GM21619 (cell line): ENCODE results near the gene GOLGA6L2.
"Not testable (repeated sequence)": the region's sequence is repeated elsewhere in the genome, so short reads cannot be mapped to it uniquely, and the experiment has no call there.

Source experiments
- ATAC-seq: cut with Tn5 transposase; IDR thresholded peaks from one replicate; pipeline ENCODE4 v1.9.1; 2021; ENCODE audit not compliant: unreplicated experiment

Gene GOLGA6L2

GRCh38 chr15:23447107-23447500, at the start of gene GOLGA6L2:
Gene GOLGA6L2 (minus strand): TSS chr15:23447243. CDS start chr15:23447181, 62 bp downstream.
- no peak for ATAC-seq

GRCh38 chr15:23484870-23485269, 37.8 kb upstream of the GOLGA6L2 start:
- no peak for ATAC-seq

- no peak for ATAC-seq
Measured at GRCh38 chr15:23483821-23484299, 36.8 kb upstream of the GOLGA6L2 start.

GRCh38 chr15:23482764-23483489, 35.9 kb upstream of the GOLGA6L2 start:
- ATAC-seq, result no peak

- no peak for ATAC-seq
Measured at GRCh38 chr15:23482228-23482627, 35.2 kb upstream of the GOLGA6L2 start.

GRCh38 chr15:23477920-23478319, 30.9 kb upstream of the GOLGA6L2 start:
- ATAC-seq, result no peak

- no peak for ATAC-seq
Measured at GRCh38 chr15:23472678-23473077, 25.6 kb upstream of the GOLGA6L2 start.

GRCh38 chr15:23472033-23472432, 25.0 kb upstream of the GOLGA6L2 start:
- ATAC-seq, result no peak

- no peak for ATAC-seq
Measured at GRCh38 chr15:23467110-23467600, 20.1 kb upstream of the GOLGA6L2 start.

- no peak for ATAC-seq
Measured at GRCh38 chr15:23457890-23458289, 10.8 kb upstream of the GOLGA6L2 start.

GRCh38 chr15:23446215-23447106, 582 bp downstream of the GOLGA6L2 start:
- no peak for ATAC-seq

GRCh38 chr15:23444269-23444668, 2.8 kb downstream of the GOLGA6L2 start:
- ATAC-seq, result no peak

GRCh38 chr15:23441204-23441603, 5.8 kb downstream of the GOLGA6L2 start:
- ATAC-seq, result no peak

GRCh38 chr15:23440596-23440995, 6.4 kb downstream of the GOLGA6L2 start:
- no peak for ATAC-seq

GRCh38 chr15:23439513-23439912, 7.5 kb downstream of the GOLGA6L2 start:
- ATAC-seq, result no peak

GRCh38 chr15:23438816-23439466, 8.1 kb downstream of the GOLGA6L2 start:
- no peak for ATAC-seq

GRCh38 chr15:23437673-23438072, 9.4 kb downstream of the GOLGA6L2 start:
- ATAC-seq, result no peak

- no peak for ATAC-seq
Measured at GRCh38 chr15:23437146-23437545, 9.9 kb downstream of the GOLGA6L2 start.

GRCh38 chr15:23436421-23436820, 10.6 kb downstream of the GOLGA6L2 start:
- no peak for ATAC-seq

GRCh38 chr15:23434699-23435098, 12.3 kb downstream of the GOLGA6L2 start:
- ATAC-seq, result not testable (repeated sequence)

GRCh38 chr15:23425327-23425726, 21.7 kb downstream of the GOLGA6L2 start:
- not testable (repeated sequence) for ATAC-seq
